PC-3 (cell line): ENCODE data around the gene PTPRN2.

Experiments used
- CTCF ChIP-seq: fragments of 300-600 bp; sonication (generic); conservative IDR thresholded peaks from 2 replicates; pipeline ENCODE4 v1.5.1; 2017; ENCODE audit warnings: antibody characterized with exemption, low read depth, mild to moderate bottlenecking, low read length
- EZH2 ChIP-seq: fragments of 300-600 bp; sonication (generic); IDR thresholded peaks from one replicate; pipeline ENCODE4 v1.6.1; 2017; ENCODE audit warnings: antibody characterized with exemption, mild to moderate bottlenecking, low read length; ENCODE audit not compliant: unreplicated experiment
- EZH2phosphoT487 ChIP-seq: fragments of 300-600 bp; sonication (generic); IDR thresholded peaks from 2 replicates; pipeline ENCODE4 v1.6.1; 2018; ENCODE audit warnings: mild to moderate bottlenecking, antibody characterized with exemption, low read length, borderline replicate concordance

- TF ChIP-seq CTCF (no peak), EZH2 (no peak), EZH2phosphoT487 (no peak)
Observed at GRCh38 chr7:157877298-157878090, 710.1 kb downstream of the PTPRN2 start.
